PC-9 (cell line): ENCODE results near the gene USF2. TPM values are rescaled to one million over a fixed set of nuclear protein-coding genes. Genes with fewer than 3 reads are reported as not detected.

Experiments
- BruUV-seq: library from RNA; stranded (reverse); fragments of 400-500 nt; replicated peaks from 2 replicates; lab custom pipeline; 2021; lab: Mats Ljungman, UMichigan
- CTCF ChIA-PET: fragments of 300-600 bp; sonication (Branson Sonifier 250); formaldehyde crosslinking; loops from one replicate; lab custom pipeline; 2022; ENCODE audit warnings: antibody characterized with exemption; lab: Charles Lee
- POLR2A ChIA-PET: fragments of 300-600 bp; sonication (Branson Sonifier 250); formaldehyde crosslinking; loops from one replicate; lab custom pipeline; 2022; ENCODE audit warnings: antibody characterized with exemption; ENCODE audit not compliant: unreplicated experiment; lab: Charles Lee
- DNase-seq, 2 experiments: peaks; one replicate each; pipeline versions ENCODE4 v3.0.0 to v3.0.0-alpha.2; 2015 to 2022; ENCODE audit warnings: mixed read lengths in 1 of 2
- H2AFZ ChIP-seq: fragments of 200-600 bp; sonication (generic); 2 replicates; pipeline ENCODE4 v1.8.1; 2017; ENCODE audit warnings: antibody characterized with exemption
- H3F3A ChIP-seq: fragments of 200-600 bp; sonication (generic); 2 replicates; pipeline ENCODE4 v1.8.1; 2017; ENCODE audit warnings: antibody characterized with exemption, mild to moderate bottlenecking, low read depth; ENCODE audit not compliant: insufficient read depth
- H3K27ac ChIP-seq: fragments of 200-600 bp; sonication (generic); 2 replicates; pipeline ENCODE4 v1.6.1; 2016; ENCODE audit warnings: mixed run types
- H3K27me3 ChIP-seq: fragments of 200-600 bp; sonication (generic); 2 replicates; pipeline ENCODE4 v1.6.1; 2016; ENCODE audit warnings: low read depth, mixed run types; ENCODE audit not compliant: insufficient read depth
- H3K36me3 ChIP-seq: fragments of 200-600 bp; sonication (generic); 2 replicates; pipeline ENCODE4 v1.6.1; 2016; ENCODE audit warnings: low read depth, mixed run types
- H3K4me1 ChIP-seq: fragments of 200-600 bp; sonication (generic); replicated peaks from 2 replicates; pipeline ENCODE4 v1.6.1; 2016; ENCODE audit warnings: mixed run types; ENCODE audit not compliant: insufficient read depth
- H3K4me2 ChIP-seq: fragments of 200-600 bp; sonication (generic); 2 replicates; pipeline ENCODE4 v1.6.1; 2017; ENCODE audit warnings: mixed run types
- H3K4me3 ChIP-seq: fragments of 200-600 bp; sonication (generic); 2 replicates; pipeline ENCODE4 v1.6.1; 2016; ENCODE audit warnings: mixed run types
- H3K79me2 ChIP-seq: fragments of 200-600 bp; sonication (generic); 2 replicates; pipeline ENCODE4 v1.6.1; 2017; ENCODE audit warnings: low read depth, mixed run types
- H3K9me2 ChIP-seq: fragments of 200-600 bp; sonication (generic); 2 replicates; pipeline ENCODE4 v1.8.1; 2017; ENCODE audit warnings: mild to moderate bottlenecking; ENCODE audit not compliant: insufficient read depth
- H3K9me3 ChIP-seq: fragments of 200-600 bp; sonication (generic); 2 replicates; pipeline ENCODE4 v1.8.1; 2016; ENCODE audit warnings: low read depth; ENCODE audit not compliant: insufficient read depth
- H4K20me1 ChIP-seq: fragments of 200-600 bp; sonication (generic); 2 replicates; pipeline ENCODE4 v1.8.1; 2017; ENCODE audit not compliant: insufficient read depth
- CTCF ChIP-seq: fragments of 200-600 bp; sonication (generic); conservative IDR thresholded peaks from 2 replicates; pipeline ENCODE4 v1.6.1; 2017; ENCODE audit warnings: mixed run types, antibody characterized with exemption, mild to moderate bottlenecking, moderate library complexity
- EZH2 ChIP-seq: fragments of 200-600 bp; sonication (generic); IDR thresholded peaks from 2 replicates; pipeline ENCODE4 v1.8.0; 2017; ENCODE audit warnings: antibody characterized with exemption, low read depth
- intact Hi-C: fragments of 100-400 bp; cut with micrococcal nuclease; formaldehyde crosslinking; loops from one replicate; pipeline ENCODE4 v1.10.0; 2022; ENCODE audit not compliant: unreplicated experiment
- total RNA-seq: library from RNA; stranded (reverse); gene quantifications from 2 replicates; pipeline ENCODE4 v1.2.3, GENCODE V29; 2021

The USF2 gene
- total RNA-seq, 1 experiment from 2014 or later, result 98.2 TPM

DNA sequence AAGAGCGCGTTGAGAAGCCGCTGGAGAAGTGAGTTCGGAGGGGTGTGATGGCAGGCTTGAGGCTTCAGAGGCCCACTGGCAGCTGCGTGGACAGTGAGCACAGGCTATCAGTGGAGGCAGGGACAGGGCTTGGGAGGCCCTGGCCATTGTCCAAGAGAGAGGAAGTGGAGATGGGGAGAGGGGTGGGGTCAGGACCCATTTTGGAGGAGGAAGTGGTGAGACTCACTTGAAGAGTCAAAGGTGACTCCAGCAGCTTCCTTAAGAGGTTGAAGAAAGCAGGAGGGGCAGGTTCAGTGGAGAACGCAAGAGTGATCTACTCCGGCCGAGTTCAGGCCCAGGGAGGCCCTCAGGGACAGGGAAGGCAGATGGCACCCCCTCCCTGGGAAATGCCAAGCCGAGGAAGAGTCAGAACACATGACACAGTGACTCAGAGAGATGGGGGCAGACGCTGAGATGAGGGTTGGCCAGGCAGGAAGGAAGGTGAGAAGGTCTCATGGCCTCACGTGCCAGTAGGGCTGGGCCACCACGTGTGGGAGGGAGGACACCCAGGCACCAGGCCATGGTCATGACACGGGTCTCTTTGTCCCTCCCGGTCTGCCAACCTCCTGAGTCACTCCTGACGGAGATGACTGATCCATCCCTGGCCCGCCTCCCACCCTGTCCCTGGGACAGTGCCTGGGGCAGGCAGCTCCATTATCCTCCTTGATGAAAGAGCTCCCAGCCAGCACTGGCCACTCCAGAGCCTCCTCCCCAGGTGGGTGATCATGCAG lies 50.1 kb downstream of the USF2 start:
- ChIA-PET CTCF (interaction anchor here (0.7 to 1.7 kb wide), 4 partner anchors 10 to 263 kb away, joined by 4 to 5 read pairs (median 4); no protein-coding TSS in a partner anchor), POLR2A (interaction anchor here (0.5 to 0.7 kb wide), 5 partner anchors 9 to 287 kb away, joined by 3 to 10 read pairs (median 5); partner anchors contain the start of gene FXYD7)
- Histone ChIP-seq H3K9me3 (no peaks in the 10 kb centered on the region), H3K27me3 (no peaks in the 10 kb centered on the region), H3K4me3 (peak overlapping the region; percentile 11; the same call in 1 of the 2 replicates), H3K4me2 (peak overlapping the region; percentile 72), H3K79me2 (peaks cover 20% of the 10 kb centered on the region), H3K27ac (peak overlapping the region; percentile 98), H2AFZ (no peak overlapping the region), H3K4me1 (peaks cover 63% of the 10 kb centered on the region), H3K9me2 (no peaks in the 10 kb centered on the region), H3F3A (peaks cover 53% of the 10 kb centered on the region), H4K20me1 (no peaks in the 10 kb centered on the region), H3K36me3 (peaks cover 22% of the 10 kb centered on the region)
- intact Hi-C loops, result loop anchor here (1.0 to 10.0 kb wide), 4 partner anchors 10 to 616 kb away; partner anchors contain the start of genes KMT2B and LRFN3
- DNase-seq, result peak; percentile 98 to 99
- BruUV-seq, result TSS peak; percentile 85
- TF ChIP-seq EZH2 (no peak), CTCF (no peak)

GRCh38 chr19:35320065-35320713 lies 51.4 kb downstream of the USF2 start:
- no peak overlapping the region for H3K4me3 ChIP-seq
- H3K36me3 ChIP-seq, result peaks cover 20% of the 10 kb centered on the region; the same call in 1 of the 2 replicates
- H3K27ac ChIP-seq, result peak overlapping the region; percentile 98
- H3K4me1 ChIP-seq, result peaks cover 59% of the 10 kb centered on the region
- H3K4me2 ChIP-seq, result peak overlapping the region; percentile 72
- peaks cover 12% of the 10 kb centered on the region for H3K79me2 ChIP-seq
- TF ChIP-seq CTCF (no peak), EZH2 (no peak)
- H3K27me3 ChIP-seq, result no peaks in the 10 kb centered on the region
- intact Hi-C loops, result no loop called here
- H3F3A ChIP-seq, result peaks cover 44% of the 10 kb centered on the region
- no peak overlapping the region for H2AFZ ChIP-seq
- POLR2A ChIA-PET, result interaction anchor here (0.5 to 0.7 kb wide), 2 partner anchors 313 to 425 kb away, joined by 3 to 4 read pairs; no protein-coding TSS in a partner anchor
- no peaks in the 10 kb centered on the region for H4K20me1 ChIP-seq
- no TSS peak for BruUV-seq
- no peaks in the 10 kb centered on the region for H3K9me3 ChIP-seq
- H3K9me2 ChIP-seq, result no peaks in the 10 kb centered on the region
- DNase-seq, result no peak
- CTCF ChIA-PET, result interaction anchor here (1.7 kb wide), 1 partner anchor 32 kb away, joined by 4 read pairs; no protein-coding TSS in a partner anchor

DNA sequence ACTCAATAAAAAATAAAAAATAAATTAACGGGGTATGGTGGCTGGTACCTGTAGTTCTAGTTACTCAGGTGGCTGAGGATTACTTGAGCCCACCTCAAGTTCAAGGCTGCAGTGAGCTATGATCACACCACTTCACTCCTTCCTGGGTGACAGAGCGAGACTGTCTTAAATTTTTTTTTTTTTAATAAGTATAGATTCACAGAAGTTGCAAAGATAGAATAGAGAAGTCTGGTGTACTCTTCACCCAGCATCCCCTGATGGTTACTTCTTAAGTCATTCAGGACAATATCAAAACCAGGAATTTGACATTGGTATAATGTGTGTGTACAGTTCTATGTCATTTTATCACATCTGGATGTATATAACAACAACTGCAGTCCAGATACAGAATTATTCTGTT lies 52.5 kb downstream of the USF2 start:
- DNase-seq, result no peak
- BruUV-seq, result no TSS peak
- H4K20me1 ChIP-seq, result no peaks in the 10 kb centered on the region
- H2AFZ ChIP-seq, result no peak overlapping the region
- ChIA-PET CTCF (no interaction called here), POLR2A (no interaction called here)
- peaks cover 34% of the 10 kb centered on the region for H3F3A ChIP-seq
- no peaks in the 10 kb centered on the region for H3K9me2 ChIP-seq
- H3K79me2 ChIP-seq, result peaks cover 17% of the 10 kb centered on the region
- TF ChIP-seq CTCF (no peak), EZH2 (no peak)
- no peak overlapping the region for H3K4me2 ChIP-seq
- no peak overlapping the region for H3K27ac ChIP-seq
- intact Hi-C loops, result no loop called here
- no peaks in the 10 kb centered on the region for H3K27me3 ChIP-seq
- H3K36me3 ChIP-seq, result peaks cover 20% of the 10 kb centered on the region; the same call in 1 of the 2 replicates
- H3K4me3 ChIP-seq, result no peak overlapping the region
- H3K9me3 ChIP-seq, result no peaks in the 10 kb centered on the region
- H3K4me1 ChIP-seq, result peaks cover 48% of the 10 kb centered on the region
